Activated T-helper 9 cell treated with anti-CD3 and anti-CD28 coated beads, Interleukin-2, amount 50 U/mL, for 16 hours (primary cell): ENCODE results near the gene SELE.
"Not testable (repeated sequence)": the region's sequence is repeated elsewhere in the genome, so short reads cannot be mapped to it uniquely, and the experiment has no call there.

Source experiments
- DNase-seq: peaks from one replicate; pipeline ENCODE4 v3.0.0-alpha.2; 2020; ENCODE audit warnings: low read depth

SELE gene

DNA sequence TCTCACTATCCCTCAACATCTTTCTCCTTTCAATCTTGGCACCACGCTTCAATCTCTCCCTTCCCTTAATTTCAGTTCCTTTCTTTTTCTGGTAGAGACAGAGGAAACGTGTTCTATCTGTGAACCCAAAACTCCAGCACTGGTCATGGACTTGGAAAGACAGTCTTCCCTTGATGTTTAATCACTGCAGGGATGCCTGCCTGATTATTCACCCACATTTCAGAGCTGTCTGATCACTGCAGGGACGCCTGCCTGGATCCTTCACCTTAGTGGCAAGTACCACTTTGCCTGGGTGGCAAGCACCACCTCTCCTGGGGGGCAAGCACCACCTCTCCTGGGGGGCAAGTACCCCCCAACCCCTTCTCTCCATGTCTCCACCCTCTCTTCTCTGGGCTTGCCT lies 50.2 kb downstream of the SELE start:
- DNase-seq, result no peak

GRCh38 chr1:169683168-169683567 lies 50.7 kb downstream of the SELE start:
- DNase-seq, result not testable (repeated sequence)

DNA sequence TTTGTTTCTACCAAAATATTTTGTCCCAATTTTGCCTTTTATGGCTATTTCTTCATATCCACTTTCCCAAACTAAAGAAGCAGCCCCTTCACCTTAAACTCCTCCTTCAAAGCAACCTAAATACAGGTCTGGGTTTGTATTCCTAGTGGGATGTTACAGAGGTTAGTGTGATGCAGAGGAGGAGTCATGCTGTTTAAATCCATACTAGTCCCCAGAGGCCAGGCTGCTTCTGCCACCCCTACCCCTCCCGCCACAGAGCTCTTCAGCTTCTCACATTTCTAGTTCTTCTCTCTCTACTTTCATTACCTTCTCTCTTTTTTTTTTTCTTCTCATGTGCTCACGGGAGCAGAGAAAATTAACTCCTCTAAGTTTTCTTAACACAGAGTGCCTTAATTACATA lies 51.8 kb downstream of the SELE start:
- DNase-seq, result no peak

GRCh38 chr1:169681140-169681539 lies 52.7 kb downstream of the SELE start:
- no peak for DNase-seq

- DNase-seq, result peak; percentile 17
Observed at GRCh38 chr1:169680377-169681019, 53.4 kb downstream of the SELE start.

DNA sequence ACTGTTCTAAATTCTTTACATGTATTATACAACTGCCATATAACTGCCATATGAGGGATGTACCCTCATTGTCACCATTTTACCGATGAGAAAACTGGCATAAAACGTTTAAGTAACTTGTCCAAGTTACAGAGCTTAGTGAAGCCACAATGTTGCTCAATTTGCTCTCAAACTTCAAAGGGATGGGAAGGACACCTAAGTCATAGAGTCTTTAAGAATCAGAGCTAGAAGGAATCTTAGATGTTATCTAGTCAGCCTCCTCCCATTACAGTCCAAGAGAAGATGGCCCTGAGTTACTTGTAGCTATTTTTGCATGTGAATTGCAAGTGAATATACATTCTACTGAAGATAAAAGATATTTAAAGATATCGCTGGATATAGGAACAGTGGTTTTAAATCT lies 54.2 kb downstream of the SELE start:
- no peak for DNase-seq

GRCh38 chr1:169676001-169676400 lies 57.9 kb downstream of the SELE start:
- DNase-seq, result no peak
